H9 (cell line): ENCODE results near the gene NEUROD1. TPM values are rescaled to one million over a fixed set of nuclear protein-coding genes. Genes with fewer than 3 reads are reported as not detected.

ENCODE experiments used
- DNase-seq: peaks from one replicate; pipeline ENCODE4 v3.0.0-alpha.2; 2017
- H2AFZ ChIP-seq: one replicate; pipeline ENCODE4 v1.6.1; 2013; ENCODE audit warnings: mild to moderate bottlenecking, low read length, control low read depth, moderate library complexity
- H2AK5ac ChIP-seq: 2 replicates; pipeline ENCODE4 v1.6.1; 2013; ENCODE audit warnings: low read length, control low read depth, mixed read lengths; ENCODE audit not compliant: insufficient read length
- H2BK120ac ChIP-seq: one replicate; pipeline ENCODE4 v1.6.1; 2013; ENCODE audit warnings: low read depth, mild to moderate bottlenecking, low read length, control low read depth, inconsistent platforms; ENCODE audit not compliant: poor library complexity, severe bottlenecking
- H2BK12ac ChIP-seq: 2 replicates; pipeline ENCODE4 v1.6.1; 2013; ENCODE audit warnings: low read length, control low read depth, mixed read lengths, low read depth; ENCODE audit not compliant: insufficient read length
- H2BK15ac ChIP-seq: 2 replicates; pipeline ENCODE4 v1.6.1; 2013; ENCODE audit warnings: low read depth, low read length, control low read depth
- H2BK20ac ChIP-seq: one replicate; pipeline ENCODE4 v1.6.1; 2013; ENCODE audit warnings: low read depth, mild to moderate bottlenecking, low read length, control low read depth, inconsistent platforms; ENCODE audit not compliant: poor library complexity, severe bottlenecking
- H2BK5ac ChIP-seq: 2 replicates; pipeline ENCODE4 v1.6.1; 2013; ENCODE audit warnings: low read length, control low read depth, mixed read lengths; ENCODE audit not compliant: insufficient read length
- H3K14ac ChIP-seq: 2 replicates; pipeline ENCODE4 v1.6.1; 2013; ENCODE audit warnings: low read length, control low read depth; ENCODE audit not compliant: insufficient read depth
- H3K18ac ChIP-seq: 2 replicates; pipeline ENCODE4 v1.6.1; 2013; ENCODE audit warnings: low read depth, mild to moderate bottlenecking, mixed read lengths, low read length, control low read depth; ENCODE audit not compliant: insufficient read length
- H3K23ac ChIP-seq: 2 replicates; pipeline ENCODE4 v1.6.1; 2013; ENCODE audit warnings: low read length, control low read depth, mixed read lengths, low read depth; ENCODE audit not compliant: insufficient read length
- H3K23me2 ChIP-seq: 2 replicates; pipeline ENCODE4 v1.6.1; 2013; ENCODE audit warnings: low read depth, mild to moderate bottlenecking, mixed read lengths, low read length, control low read depth; ENCODE audit not compliant: insufficient read length, poor library complexity, severe bottlenecking
- H3K27ac ChIP-seq: 2 replicates; pipeline ENCODE4 v1.5.1; 2013; ENCODE audit warnings: low read length, control low read depth, mixed read lengths, low read depth; ENCODE audit not compliant: insufficient read length
- H3K27me3 ChIP-seq: 2 replicates; pipeline ENCODE4 v1.6.1; 2013; ENCODE audit warnings: low read length, control low read depth, inconsistent platforms; ENCODE audit not compliant: insufficient read depth
- H3K4ac ChIP-seq: 2 replicates; pipeline ENCODE4 v1.6.1; 2013; ENCODE audit warnings: low read depth, mild to moderate bottlenecking, control low read depth, inconsistent platforms, low read length, moderate library complexity
- H3K4me1 ChIP-seq: 2 replicates; pipeline ENCODE4 v1.6.1; 2013; ENCODE audit warnings: low read length, control low read depth, inconsistent platforms; ENCODE audit not compliant: insufficient read depth
- H3K4me2 ChIP-seq: 2 replicates; pipeline ENCODE4 v1.6.1; 2013; ENCODE audit warnings: low read length, control low read depth, mixed read lengths; ENCODE audit not compliant: insufficient read length, insufficient read depth
- H3K56ac ChIP-seq: 2 replicates; pipeline ENCODE4 v1.6.1; 2013; ENCODE audit warnings: low read depth, mild to moderate bottlenecking, mixed read lengths, low read length, control low read depth; ENCODE audit not compliant: insufficient read length
- H3K79me1 ChIP-seq: 2 replicates; pipeline ENCODE4 v1.6.1; 2013; ENCODE audit warnings: low read depth, mild to moderate bottlenecking, moderate library complexity, low read length, control low read depth, inconsistent platforms; ENCODE audit not compliant: insufficient read depth, poor library complexity, severe bottlenecking
- H3K79me2 ChIP-seq: 2 replicates; pipeline ENCODE4 v1.6.1; 2013; ENCODE audit warnings: low read length, control low read depth, inconsistent platforms; ENCODE audit not compliant: insufficient read depth
- H3K9ac ChIP-seq: 2 replicates; pipeline ENCODE4 v1.6.1; 2013; ENCODE audit warnings: low read length, control low read depth, mixed read lengths; ENCODE audit not compliant: insufficient read length; ENCODE audit errors: extremely low read depth
- H3K9me3 ChIP-seq: one replicate; pipeline ENCODE4 v1.6.1; 2013; ENCODE audit warnings: low read depth, low read length, inconsistent platforms; ENCODE audit not compliant: control insufficient read depth
- H3T11ph ChIP-seq: one replicate; pipeline ENCODE4 v1.6.1; 2013; ENCODE audit warnings: mild to moderate bottlenecking, low read length, control low read depth, inconsistent platforms
- H4K20me1 ChIP-seq: one replicate; pipeline ENCODE4 v1.6.1; 2013; ENCODE audit not compliant: control insufficient read depth, insufficient read length, insufficient read depth
- H4K5ac ChIP-seq: 2 replicates; pipeline ENCODE4 v1.6.1; 2013; ENCODE audit warnings: low read depth, mild to moderate bottlenecking, mixed read lengths, low read length, control low read depth; ENCODE audit not compliant: insufficient read length
- H4K8ac ChIP-seq: replicated peaks from 2 replicates; pipeline ENCODE4 v1.6.1; 2013; ENCODE audit warnings: low read length, control low read depth, mixed read lengths, low read depth; ENCODE audit not compliant: insufficient read length
- H4K91ac ChIP-seq: 2 replicates; pipeline ENCODE4 v1.6.1; 2013; ENCODE audit warnings: low read depth, mild to moderate bottlenecking, moderate library complexity, mixed read lengths, low read length, control low read depth; ENCODE audit not compliant: insufficient read length
- H3K27ac Mint-ChIP-seq, 3 experiments: 2 replicates in 2 of 3; 3 replicates in 1 of 3; pipeline ENCODE4 v1.8.0; 2020 to 2021; ENCODE audit warnings: mixed read lengths in 3 of 3, mild to moderate bottlenecking in 1 of 3, moderate library complexity in 1 of 3
- H3K27me3 Mint-ChIP-seq: 2 replicates; pipeline ENCODE4 v1.8.0; 2021; ENCODE audit warnings: low read depth, mild to moderate bottlenecking, moderate library complexity, mixed read lengths
- H3K36me3 Mint-ChIP-seq, 3 experiments: 2 replicates in 2 of 3; 3 replicates in 1 of 3; pipeline ENCODE4 v1.8.0; 2020 to 2021; ENCODE audit warnings: low read depth in 3 of 3, mixed read lengths in 3 of 3; ENCODE audit not compliant: insufficient read depth in 1 of 3
- H3K4me1 Mint-ChIP-seq, 2 experiments: 2 replicates each; pipeline ENCODE4 v1.8.0; 2020; ENCODE audit warnings: mixed read lengths in 2 of 2
- H3K4me3 Mint-ChIP-seq, 2 experiments: 2 replicates in 1 of 2; 3 replicates in 1 of 2; pipeline ENCODE4 v1.8.0; 2020 to 2021; ENCODE audit warnings: mild to moderate bottlenecking in 2 of 2, mixed read lengths in 2 of 2, moderate library complexity in 1 of 2
- H3K9me3 Mint-ChIP-seq, 2 experiments: 2 replicates in 1 of 2; 3 replicates in 1 of 2; pipeline ENCODE4 v1.8.0; 2020; ENCODE audit warnings: mild to moderate bottlenecking in 2 of 2, mixed read lengths in 2 of 2, moderate library complexity in 1 of 2
- CTCF ChIP-seq: fragments of 200-600 bp; sonication (generic); conservative IDR thresholded peaks from 3 replicates; pipeline ENCODE4 v1.8.0; 2021; ENCODE audit warnings: antibody characterized with exemption, mild to moderate bottlenecking
- WGBS: extraction: QIAGEN DNeasy Blood & Tissue Kit; methylation state at CpG from one replicate; pipeline ENCODE4 v1.1.7; 2013; ENCODE audit warnings: missing lambda C conversion rate, low lambda C conversion rate, mixed read lengths; ENCODE audit not compliant: insufficient read length; ENCODE audit errors: extremely low coverage; 5-methylcytosine and 5-hydroxymethylcytosine counted together
- total RNA-seq: library from RNA; stranded (reverse); gene quantifications from 2 replicates; pipeline ENCODE4 v1.2.1, GENCODE V29; 2021

Gene NEUROD1
- total RNA-seq, 1 experiment from 2014 or later: not detected

GRCh38 chr2:181655519-181655918 is 24.8 kb downstream of the NEUROD1 start:
- Histone ChIP-seq H2AFZ (no peak overlapping the region), H4K8ac (no peak overlapping the region), H3K27ac (no peak overlapping the region), H3K4ac (no peak overlapping the region), H4K20me1 (no peaks in the 10 kb centered on the region), H2BK15ac (no peak overlapping the region), H3K18ac (no peak overlapping the region), H3K23me2 (peaks cover 7% of the 10 kb centered on the region), H3K4me2 (peak overlapping the region; percentile 47), H2BK20ac (no peak overlapping the region), H3K23ac (no peak overlapping the region), H3K27me3 (peaks cover 35% of the 10 kb centered on the region; the same call in 1 of the 2 replicates), H3K79me1 (no peaks in the 10 kb centered on the region), H2BK5ac (no peak overlapping the region), H2AK5ac (no peak overlapping the region), H3T11ph (no peak overlapping the region), H4K91ac (no peak overlapping the region), H3K14ac (no peak overlapping the region), H3K9ac (no peak overlapping the region), H3K56ac (no peak overlapping the region), H3K4me1 (no peaks in the 10 kb centered on the region), H3K9me3 (no peaks in the 10 kb centered on the region), H2BK12ac (no peak overlapping the region), H4K5ac (no peak overlapping the region), H2BK120ac (no peak overlapping the region), H3K79me2 (no peaks in the 10 kb centered on the region)
- no peaks in the 10 kb centered on the region for H3K36me3 Mint-ChIP-seq
- peaks cover 25 to 31% of the 10 kb centered on the region in 2 experiments for H3K4me1 Mint-ChIP-seq
- no peak for TF ChIP-seq CTCF
- H3K9me3 Mint-ChIP-seq: no peaks in the 10 kb centered on the region; a peak in 1 of 5 replicates
- H3K27ac Mint-ChIP-seq: no peak overlapping the region
- H3K4me3 Mint-ChIP-seq: peak overlapping the region in 1 of 2 experiments; percentile 49; a peak in 2 of 5 replicates
- DNase-seq: no peak
- peaks cover 93% of the 10 kb centered on the region for H3K27me3 Mint-ChIP-seq
- no CpG with 5 or more reads among the region's 7 CpGs for WGBS
